ENCODE data around the gene CDC5L. TPM values are rescaled to one million over a fixed set of nuclear protein-coding genes. Genes with fewer than 3 reads are reported as not detected.
A peak's percentile ranks its signal among the peaks of the same experiment; 100 is the strongest.

CDC5L gene
- total and polyA plus RNA-seq, 2 experiments from 2014 or later = 17.1 to 20.3 TPM

DNA sequence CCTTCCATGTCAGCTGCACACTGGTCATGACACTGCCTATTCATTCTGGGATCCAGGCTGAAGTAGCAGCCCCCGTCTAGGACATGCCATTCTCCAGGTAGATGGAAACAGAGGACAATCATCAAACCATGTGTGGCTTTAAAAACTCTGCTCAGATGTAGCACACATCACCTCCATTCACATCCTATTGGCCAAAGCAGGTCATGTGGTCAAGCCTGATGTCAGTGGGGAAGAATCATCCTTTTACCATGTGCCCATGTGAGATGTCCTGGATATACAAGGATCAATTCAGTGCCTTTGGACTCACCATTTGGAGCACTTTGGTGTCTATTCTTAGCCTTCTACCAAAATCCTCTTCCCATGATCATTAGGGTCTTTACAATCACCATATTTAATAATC lies 99.5 kb downstream of the CDC5L start:
- no peaks in the 10 kb centered on the region for H3K4me1 ChIP-seq (ENCODE audit: low read depth)
- H3K9me3 ChIP-seq (ENCODE audit: low read depth) = no peaks in the 10 kb centered on the region
- no peak overlapping the region for H3K27ac ChIP-seq
- no peaks in the 10 kb centered on the region for H3K36me3 ChIP-seq
- H3K27me3 ChIP-seq = no peaks in the 10 kb centered on the region
- no peak overlapping the region for H3K4me3 ChIP-seq
- no peak for DNase-seq (ENCODE audit: low read depth in 1 of 2, low spot score in 1 of 2)
- TF ChIP-seq CTCF (IDR thresholded peaks at IDR 0.05; ENCODE audit: low read depth, low read length) = no peak

GRCh38 chr6:44487586-44487985 lies 100.1 kb downstream of the CDC5L start:
- no peaks in the 10 kb centered on the region for H3K4me1 ChIP-seq (ENCODE audit: low read depth)
- TF ChIP-seq CTCF (IDR thresholded peaks at IDR 0.05; ENCODE audit: low read depth, low read length) = no peak

GRCh38 chr6:44489910-44490604 lies 102.6 kb downstream of the CDC5L start:
- Histone ChIP-seq H3K4me1 (ENCODE audit: low read depth) (no peaks in the 10 kb centered on the region), H3K4me3 (no peak overlapping the region), H3K27me3 (no peaks in the 10 kb centered on the region), H3K27ac (no peak overlapping the region), H3K9me3 (ENCODE audit: low read depth) (no peaks in the 10 kb centered on the region), H3K36me3 (no peaks in the 10 kb centered on the region)
- TF ChIP-seq CTCF (IDR thresholded peaks at IDR 0.05; ENCODE audit: low read depth, low read length) = no peak
- peak in 1 of 2 donors; percentile 98 for DNase-seq (ENCODE audit: low read depth in 1 of 2, low spot score in 1 of 2)

More at GRCh38 chr6:44487586-44487985, 100.1 kb downstream of the CDC5L start:
- Histone ChIP-seq H3K9me3 (ENCODE audit: low read depth) (no peaks in the 10 kb centered on the region), H3K27me3 (no peaks in the 10 kb centered on the region), H3K36me3 (no peaks in the 10 kb centered on the region), H3K4me3 (no peak overlapping the region), H3K27ac (no peak overlapping the region)
- DNase-seq (ENCODE audit: low read depth in 1 of 2, low spot score in 1 of 2) = no peak

DNA sequence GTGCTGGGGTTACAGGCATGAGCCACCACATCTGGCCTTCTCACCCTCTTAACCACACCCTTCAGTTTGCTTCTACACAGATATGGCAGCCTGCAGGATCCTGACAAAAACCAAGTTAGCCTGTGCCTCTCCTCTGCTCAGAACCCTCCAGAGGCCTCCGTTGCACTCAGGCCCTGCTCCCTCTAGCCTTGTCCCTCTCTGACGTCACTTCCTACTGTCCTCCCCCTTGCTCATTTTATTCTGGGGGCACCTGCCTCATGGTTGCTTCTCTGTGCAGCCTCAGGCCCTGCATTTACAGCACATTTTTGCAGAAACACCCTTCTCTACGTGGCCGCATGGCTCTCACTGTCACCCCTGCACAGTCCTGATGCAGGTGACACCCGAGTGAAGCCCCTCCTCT lies 105.6 kb downstream of the CDC5L start:
- no peak for TF ChIP-seq CTCF (IDR thresholded peaks at IDR 0.05; ENCODE audit: low read depth, low read length)
- Histone ChIP-seq H3K27ac (no peak overlapping the region), H3K9me3 (ENCODE audit: low read depth) (no peaks in the 10 kb centered on the region), H3K27me3 (no peaks in the 10 kb centered on the region), H3K4me1 (ENCODE audit: low read depth) (no peaks in the 10 kb centered on the region), H3K4me3 (no peak overlapping the region), H3K36me3 (no peaks in the 10 kb centered on the region)
- no peak for DNase-seq (ENCODE audit: low read depth in 1 of 2, low spot score in 1 of 2)

DNA sequence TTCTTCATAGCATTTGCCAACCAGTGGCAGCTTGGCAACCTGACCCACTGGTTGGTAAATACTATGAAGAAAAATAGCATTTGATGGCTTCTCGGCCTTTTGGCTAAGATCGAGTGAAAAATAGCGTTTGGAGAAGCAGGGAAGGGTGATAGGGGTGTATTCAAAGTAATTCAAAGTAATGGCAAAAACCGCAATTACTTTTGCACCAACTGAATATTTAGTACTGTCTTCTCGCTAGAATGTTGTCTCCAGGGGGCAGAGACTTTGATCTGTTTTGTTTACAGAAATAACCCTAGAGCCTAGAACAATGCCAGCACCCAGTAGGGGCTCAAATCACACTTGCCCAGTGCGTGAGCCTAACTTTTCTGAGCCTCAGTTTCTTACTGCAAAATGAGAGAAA lies 106.1 kb downstream of the CDC5L start:
- TF ChIP-seq CTCF (IDR thresholded peaks at IDR 0.05; ENCODE audit: low read depth, low read length) = no peak

More for the DNA sequence above, 106.1 kb downstream of the CDC5L start:
- no peaks in the 10 kb centered on the region for H3K27me3 ChIP-seq
- no peak overlapping the region for H3K27ac ChIP-seq
- DNase-seq (ENCODE audit: low read depth in 1 of 2, low spot score in 1 of 2) = no peak
- H3K9me3 ChIP-seq (ENCODE audit: low read depth) = no peaks in the 10 kb centered on the region
- H3K36me3 ChIP-seq = no peaks in the 10 kb centered on the region
- no peak overlapping the region for H3K4me3 ChIP-seq
- no peaks in the 10 kb centered on the region for H3K4me1 ChIP-seq (ENCODE audit: low read depth)

All from cardiac muscle cell (in vitro differentiated cells and primary cell).